ENCODE results near the gene DAND5. TPM values are rescaled to one million over a fixed set of nuclear protein-coding genes. Genes with fewer than 3 reads are reported as not detected.

The DAND5 gene
- total RNA-seq, 1 donor from 2014 or later, result not detected

GRCh38 chr19:13005861-13006370, 36.5 kb downstream of the DAND5 start:
- Mint-ChIP-seq H3K27ac (ENCODE audit: unreplicated experiment) (no peak overlapping the region), H3K9me3 (ENCODE audit: unreplicated experiment) (no peaks in the 10 kb centered on the region), H3K4me3 (ENCODE audit: unreplicated experiment) (no peak overlapping the region), H3K36me3 (ENCODE audit: unreplicated experiment) (peaks cover 13% of the 10 kb centered on the region), H3K4me1 (ENCODE audit: unreplicated experiment) (peaks cover 10% of the 10 kb centered on the region), H3K27me3 (ENCODE audit: unreplicated experiment) (peaks cover 13% of the 10 kb centered on the region)
- no peak for DNase-seq (ENCODE audit: extremely low spot score, unreplicated experiment)
- TF ChIP-seq CTCF (IDR thresholded peaks at IDR 0.05), result no peak

GRCh38 chr19:13006431-13007281, 37.3 kb downstream of the DAND5 start:
- Mint-ChIP-seq H3K4me1 (ENCODE audit: unreplicated experiment) (peaks cover 16% of the 10 kb centered on the region), H3K27ac (ENCODE audit: unreplicated experiment) (no peak overlapping the region), H3K27me3 (ENCODE audit: unreplicated experiment) (peaks cover 19% of the 10 kb centered on the region), H3K4me3 (ENCODE audit: unreplicated experiment) (no peak overlapping the region), H3K9me3 (ENCODE audit: unreplicated experiment) (no peaks in the 10 kb centered on the region), H3K36me3 (ENCODE audit: unreplicated experiment) (peaks cover 13% of the 10 kb centered on the region)
- no peak for TF ChIP-seq CTCF (IDR thresholded peaks at IDR 0.05)
- DNase-seq (ENCODE audit: extremely low spot score, unreplicated experiment), result no peak

GRCh38 chr19:13007292-13008045, 38.1 kb downstream of the DAND5 start:
- TF ChIP-seq CTCF (IDR thresholded peaks at IDR 0.05), result no peak
- Mint-ChIP-seq H3K9me3 (ENCODE audit: unreplicated experiment) (no peaks in the 10 kb centered on the region), H3K27ac (ENCODE audit: unreplicated experiment) (no peak overlapping the region), H3K4me1 (ENCODE audit: unreplicated experiment) (peaks cover 19% of the 10 kb centered on the region), H3K4me3 (ENCODE audit: unreplicated experiment) (no peak overlapping the region), H3K36me3 (ENCODE audit: unreplicated experiment) (peaks cover 13% of the 10 kb centered on the region), H3K27me3 (ENCODE audit: unreplicated experiment) (peaks cover 24% of the 10 kb centered on the region)
- no peak for DNase-seq (ENCODE audit: extremely low spot score, unreplicated experiment)

- Mint-ChIP-seq H3K4me1 (ENCODE audit: unreplicated experiment) (peaks cover 36% of the 10 kb centered on the region), H3K27ac (ENCODE audit: unreplicated experiment) (no peak overlapping the region), H3K36me3 (ENCODE audit: unreplicated experiment) (peaks cover 11% of the 10 kb centered on the region), H3K9me3 (ENCODE audit: unreplicated experiment) (no peaks in the 10 kb centered on the region), H3K4me3 (ENCODE audit: unreplicated experiment) (no peak overlapping the region), H3K27me3 (ENCODE audit: unreplicated experiment) (peaks cover 39% of the 10 kb centered on the region)
- no peak for TF ChIP-seq CTCF (IDR thresholded peaks at IDR 0.05)
- DNase-seq (ENCODE audit: extremely low spot score, unreplicated experiment), result no peak
Observed at GRCh38 chr19:13008926-13009787, 39.8 kb downstream of the DAND5 start.
